ENCODE data around the gene PER1.

The PER1 gene

DNA sequence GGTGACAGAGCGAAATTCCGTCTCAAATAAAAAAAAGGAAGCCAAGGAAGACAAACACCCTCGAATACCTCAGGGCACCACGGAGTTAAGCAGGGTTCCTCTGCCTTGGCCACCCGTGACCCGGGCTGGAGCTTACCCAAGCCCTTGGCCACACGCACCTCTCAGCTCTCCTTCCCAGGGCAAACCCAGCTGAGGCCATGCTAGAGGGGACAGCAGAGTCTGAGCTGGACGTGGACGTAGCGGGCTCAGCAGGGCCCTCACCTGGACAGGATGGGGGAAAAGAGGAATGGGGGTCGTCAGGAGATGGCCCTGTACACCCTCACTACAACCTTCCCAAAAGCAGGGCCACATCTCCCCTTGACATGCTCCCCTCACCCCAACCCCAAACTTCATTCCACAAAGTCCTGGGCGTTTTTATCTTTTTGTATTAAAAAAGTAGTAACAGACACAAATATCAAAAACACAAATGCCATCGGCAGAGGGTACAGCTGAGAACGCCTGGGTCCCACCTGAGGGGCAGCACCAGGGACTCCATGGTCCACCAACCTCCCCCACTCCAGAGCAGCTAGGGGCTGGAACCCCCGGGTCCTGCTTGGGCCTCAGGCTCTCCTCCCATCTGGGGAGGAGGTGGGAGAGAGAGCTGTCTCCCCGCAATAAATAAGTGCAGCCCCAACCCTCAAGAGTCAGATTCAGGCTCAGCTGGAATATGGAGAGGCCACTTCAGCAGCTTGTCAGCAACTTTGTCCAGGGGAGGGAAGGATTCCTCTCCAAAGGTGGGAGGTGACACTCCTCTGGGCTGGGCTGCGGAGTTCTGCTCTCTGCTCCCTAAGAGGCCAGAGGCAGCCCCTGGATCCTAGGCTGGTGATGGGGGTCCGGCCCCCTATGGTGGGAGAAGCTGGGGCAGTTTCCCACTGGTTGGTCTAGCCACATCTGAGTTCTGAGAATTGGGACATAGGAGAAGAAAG lies 11.9 kb downstream of the PER1 start:
- H3K27ac ChIP-seq = no peak overlapping the region
- no peak overlapping the region for H3K4me3 ChIP-seq (ENCODE audit: low read depth, low read length)
- DNase-seq = no peak
- no peaks in the 10 kb centered on the region for H3K9me3 ChIP-seq (ENCODE audit: severe bottlenecking)
- H3K27me3 ChIP-seq (ENCODE audit: insufficient read depth, low read depth, severe bottlenecking) = no peaks in the 10 kb centered on the region
- peaks cover 36% of the 10 kb centered on the region for H3K36me3 ChIP-seq
- TF ChIP-seq, protein P1, sequence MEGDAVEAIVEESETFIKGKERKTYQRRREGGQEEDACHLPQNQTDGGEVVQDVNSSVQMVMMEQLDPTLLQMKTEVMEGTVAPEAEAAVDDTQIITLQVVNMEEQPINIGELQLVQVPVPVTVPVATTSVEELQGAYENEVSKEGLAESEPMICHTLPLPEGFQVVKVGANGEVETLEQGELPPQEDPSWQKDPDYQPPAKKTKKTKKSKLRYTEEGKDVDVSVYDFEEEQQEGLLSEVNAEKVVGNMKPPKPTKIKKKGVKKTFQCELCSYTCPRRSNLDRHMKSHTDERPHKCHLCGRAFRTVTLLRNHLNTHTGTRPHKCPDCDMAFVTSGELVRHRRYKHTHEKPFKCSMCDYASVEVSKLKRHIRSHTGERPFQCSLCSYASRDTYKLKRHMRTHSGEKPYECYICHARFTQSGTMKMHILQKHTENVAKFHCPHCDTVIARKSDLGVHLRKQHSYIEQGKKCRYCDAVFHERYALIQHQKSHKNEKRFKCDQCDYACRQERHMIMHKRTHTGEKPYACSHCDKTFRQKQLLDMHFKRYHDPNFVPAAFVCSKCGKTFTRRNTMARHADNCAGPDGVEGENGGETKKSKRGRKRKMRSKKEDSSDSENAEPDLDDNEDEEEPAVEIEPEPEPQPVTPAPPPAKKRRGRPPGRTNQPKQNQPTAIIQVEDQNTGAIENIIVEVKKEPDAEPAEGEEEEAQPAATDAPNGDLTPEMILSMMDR (IDR thresholded peaks at IDR 0.05; ENCODE audit: low read depth, low read length) = no peak

DNA sequence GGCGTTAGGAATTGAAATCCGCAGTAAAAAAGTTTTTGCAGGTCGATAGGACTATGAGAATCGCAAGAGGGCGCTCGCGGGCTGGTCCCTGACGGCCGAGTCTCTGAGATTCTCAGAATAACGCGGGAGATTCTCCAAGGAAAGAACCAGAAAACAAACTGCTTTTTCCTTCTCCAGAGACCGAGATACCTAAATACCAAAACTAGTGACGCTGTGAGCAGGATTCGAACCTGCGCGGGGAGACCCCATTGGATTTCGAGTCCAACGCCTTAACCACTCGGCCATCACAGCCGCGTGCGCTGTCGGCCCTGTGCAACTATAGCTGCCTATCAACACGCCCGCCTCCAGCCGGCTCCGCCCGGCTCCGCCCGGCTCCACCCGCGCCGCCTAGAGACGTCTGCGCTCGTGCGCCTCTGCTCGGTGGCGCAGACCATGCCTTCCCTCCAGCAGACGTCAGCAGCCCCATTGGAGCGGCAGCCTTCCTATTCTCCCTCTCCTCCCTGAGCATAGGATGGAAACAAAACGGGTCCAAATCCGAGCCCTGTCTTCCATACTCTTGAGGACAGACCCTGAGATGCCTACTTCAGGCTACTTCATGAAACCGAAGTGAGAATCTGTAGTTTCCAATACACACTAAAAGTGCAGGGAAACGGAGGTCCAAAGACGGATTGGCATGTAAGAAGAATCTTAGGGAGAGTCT lies 13.4 kb downstream of the PER1 start:
- TF ChIP-seq, protein P1 (IDR thresholded peaks at IDR 0.05; ENCODE audit: low read depth, low read length) = peak; percentile 82

DNA sequence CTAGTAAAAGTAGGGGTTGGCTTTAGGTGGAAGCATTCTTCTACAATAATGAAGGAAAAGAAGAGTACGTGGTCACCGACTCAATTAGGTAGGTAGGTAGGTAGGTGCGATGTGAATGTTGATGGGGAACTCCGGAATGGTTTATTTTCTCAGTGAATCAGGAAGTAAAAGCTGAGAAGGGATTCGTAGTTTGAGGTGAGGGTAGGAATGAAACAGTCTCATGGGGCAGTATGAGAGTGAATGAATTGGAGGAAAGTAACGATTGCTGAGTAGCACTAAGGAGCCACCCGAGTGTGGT lies 13.9 kb downstream of the PER1 start:
- Histone ChIP-seq H3K9me3 (ENCODE audit: severe bottlenecking) (no peaks in the 10 kb centered on the region), H3K36me3 (peaks cover 30% of the 10 kb centered on the region), H3K4me3 (ENCODE audit: low read depth, low read length) (peak overlapping the region; percentile 84), H3K27me3 (ENCODE audit: insufficient read depth, low read depth, severe bottlenecking) (no peaks in the 10 kb centered on the region), H3K27ac (peak overlapping the region; percentile 80)
- TF ChIP-seq, protein P1 (IDR thresholded peaks at IDR 0.05; ENCODE audit: low read depth, low read length) = no peak
- no peak for DNase-seq

More for the DNA sequence above, 13.4 kb downstream of the PER1 start:
- DNase-seq = peak; percentile 95
- Histone ChIP-seq H3K4me3 (ENCODE audit: low read depth, low read length) (peak overlapping the region; percentile 84), H3K27ac (peak overlapping the region; percentile 80), H3K27me3 (ENCODE audit: insufficient read depth, low read depth, severe bottlenecking) (no peaks in the 10 kb centered on the region), H3K36me3 (peaks cover 30% of the 10 kb centered on the region), H3K9me3 (ENCODE audit: severe bottlenecking) (no peaks in the 10 kb centered on the region)

DNA sequence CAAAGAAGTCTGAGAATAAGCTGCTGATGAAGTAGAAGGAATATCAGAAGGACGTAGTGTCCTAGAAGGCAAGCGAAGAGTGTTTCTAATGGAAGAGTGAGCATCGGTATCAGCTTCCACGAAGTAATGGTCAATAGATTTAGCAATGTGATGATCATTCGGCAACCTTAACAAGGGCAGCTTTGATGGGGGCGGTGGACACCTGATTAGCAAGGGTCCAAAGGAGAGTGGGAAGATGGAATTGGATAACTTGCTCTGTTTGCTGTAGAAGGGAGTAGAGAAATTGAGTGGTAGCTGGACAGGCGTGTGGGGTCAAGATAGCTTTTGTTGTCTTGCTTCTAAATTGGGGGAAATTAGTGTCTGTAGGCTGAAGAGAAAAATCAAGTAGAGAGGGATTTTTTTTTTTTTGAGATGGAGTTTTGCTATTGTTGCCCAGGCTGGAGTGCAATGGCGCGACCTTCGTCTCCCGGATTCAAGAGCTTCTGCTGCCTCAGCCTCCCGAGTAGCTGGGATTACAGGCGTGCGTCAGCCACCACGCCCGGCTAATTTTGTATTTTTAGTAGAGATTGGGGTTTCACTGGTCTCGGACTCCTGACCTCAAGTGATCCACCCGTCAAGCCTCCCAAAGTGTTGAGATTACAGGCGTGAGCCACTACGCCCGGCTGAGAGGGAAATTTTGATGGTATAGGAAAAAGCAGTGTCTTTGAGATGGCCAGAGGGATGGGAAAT lies 14.4 kb downstream of the PER1 start:
- Histone ChIP-seq H3K9me3 (ENCODE audit: severe bottlenecking) (no peaks in the 10 kb centered on the region), H3K36me3 (peaks cover 29% of the 10 kb centered on the region), H3K27me3 (ENCODE audit: insufficient read depth, low read depth, severe bottlenecking) (no peaks in the 10 kb centered on the region), H3K27ac (peak overlapping the region; percentile 80), H3K4me3 (ENCODE audit: low read depth, low read length) (peak overlapping the region; percentile 84)
- TF ChIP-seq, protein P1 (IDR thresholded peaks at IDR 0.05; ENCODE audit: low read depth, low read length) = no peak
- no peak for DNase-seq

DNA sequence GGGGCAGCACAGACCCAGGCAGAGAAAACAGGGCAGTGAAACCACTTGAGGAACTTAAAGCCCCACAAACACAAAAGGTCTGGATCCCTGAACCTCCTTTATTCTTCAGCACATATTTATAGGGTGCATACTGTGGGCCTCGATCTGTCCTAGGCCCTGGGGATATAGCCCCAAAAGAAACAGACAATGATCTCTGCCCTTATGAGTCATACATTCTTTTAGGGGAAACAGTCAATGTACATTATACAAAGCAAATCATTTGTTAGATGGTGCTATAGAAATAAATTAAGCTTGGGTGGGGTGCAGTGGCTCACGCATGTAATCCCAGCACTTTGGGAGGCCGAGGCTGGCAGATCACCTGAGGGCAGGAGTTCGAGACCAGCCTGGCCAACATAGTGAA lies 18.3 kb downstream of the PER1 start:
- H3K27me3 ChIP-seq (ENCODE audit: insufficient read depth, low read depth, severe bottlenecking) = no peaks in the 10 kb centered on the region
- H3K27ac ChIP-seq = no peak overlapping the region
- no peaks in the 10 kb centered on the region for H3K36me3 ChIP-seq
- TF ChIP-seq, protein P1 (IDR thresholded peaks at IDR 0.05; ENCODE audit: low read depth, low read length) = no peak
- no peaks in the 10 kb centered on the region for H3K9me3 ChIP-seq (ENCODE audit: severe bottlenecking)
- no peak overlapping the region for H3K4me3 ChIP-seq (ENCODE audit: low read depth, low read length)
- DNase-seq = no peak

All from WERI-Rb-1 (cell line).